ENCODE data around the gene UHRF2. TPM values are rescaled to one million over a fixed set of nuclear protein-coding genes. Genes with fewer than 3 reads are reported as not detected.
"Not testable (repeated sequence)": the region's sequence is repeated elsewhere in the genome, so short reads cannot be mapped to it uniquely, and the experiment has no call there.

The UHRF2 gene
- total RNA-seq, 1 experiment from 2014 or later = 27.2 TPM

DNA sequence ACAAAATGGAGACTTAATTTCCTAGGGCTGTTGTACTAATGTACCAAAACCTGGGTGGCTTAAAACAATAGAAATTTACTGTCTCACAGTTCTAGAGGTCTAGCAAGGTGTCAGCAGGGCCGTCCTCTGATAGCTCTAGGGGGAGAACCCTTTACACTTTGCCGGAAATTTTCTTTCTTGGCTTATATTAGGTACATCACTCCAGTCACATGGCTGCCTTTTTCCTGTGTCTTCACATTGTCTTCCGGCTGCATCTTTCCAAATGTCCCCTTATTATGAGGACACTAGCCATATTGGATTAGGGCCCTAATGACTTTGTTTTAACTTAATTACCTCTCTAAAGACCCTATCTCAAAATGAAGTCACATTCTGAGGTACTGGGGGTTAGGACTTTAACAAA is 5.8 kb downstream of the UHRF2 start:
- no peak for DNase-seq (ENCODE audit: low spot score)
- in situ Hi-C loops (cut with HindIII; ENCODE audit: low sequenced_read_pairs) = no loop called here

- in situ Hi-C loops (cut with HindIII; ENCODE audit: low sequenced_read_pairs) = no loop called here
- no peak for DNase-seq (ENCODE audit: low spot score)
These were observed 11.9 kb downstream of the UHRF2 start for GRCh38 chr9:6424940-6425339.

- in situ Hi-C loops (cut with HindIII; ENCODE audit: low sequenced_read_pairs) = no loop called here
These were observed 13.1 kb downstream of the UHRF2 start for GRCh38 chr9:6426117-6426516.

DNA sequence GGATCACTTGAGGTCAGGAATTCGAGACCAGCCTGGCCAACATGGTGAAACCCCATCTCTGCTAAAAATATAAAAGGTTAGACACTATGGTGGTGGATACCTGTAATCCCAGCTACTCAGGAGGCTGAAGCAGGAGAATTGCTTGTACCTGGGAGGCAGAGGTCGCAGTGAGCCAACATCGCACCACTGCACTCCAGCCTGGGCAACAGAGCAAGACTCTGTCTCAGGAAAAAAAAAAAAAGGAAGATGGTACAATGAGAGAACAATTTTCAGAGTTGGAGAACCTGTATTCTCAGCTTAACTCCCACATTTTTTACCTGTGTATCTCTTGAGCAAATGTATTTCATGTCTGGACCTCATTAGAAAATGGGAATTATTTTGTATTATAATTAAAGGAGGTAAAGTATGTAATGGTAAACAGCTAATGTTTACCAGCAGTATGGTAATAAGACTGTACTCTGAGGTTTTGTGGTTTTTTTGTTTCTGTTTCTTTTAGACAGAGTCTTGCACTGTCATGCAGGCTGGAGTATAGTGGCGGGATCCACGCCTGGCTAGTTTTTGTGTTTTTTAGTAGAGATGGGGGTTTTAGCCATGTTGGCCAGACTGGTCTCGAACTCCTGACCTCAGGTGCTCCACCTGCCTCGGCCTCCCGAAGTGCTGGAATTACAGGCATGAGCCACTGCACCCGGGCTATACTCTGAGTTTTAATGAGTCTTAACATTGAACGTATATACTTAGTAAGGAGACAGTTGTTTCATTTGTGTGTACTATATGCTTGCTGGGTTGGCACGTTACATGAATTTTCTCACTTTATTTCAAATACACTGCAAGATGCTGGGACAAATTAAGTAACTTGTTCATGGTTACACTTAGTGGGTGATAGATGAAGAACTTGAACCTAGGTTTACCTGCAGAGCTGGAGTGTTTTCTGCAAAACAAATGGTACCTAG is 16.2 kb downstream of the UHRF2 start:
- no peak for DNase-seq (ENCODE audit: low spot score)
- in situ Hi-C loops (cut with HindIII; ENCODE audit: low sequenced_read_pairs) = no loop called here

More at GRCh38 chr9:6426117-6426516, 13.1 kb downstream of the UHRF2 start:
- DNase-seq (ENCODE audit: low spot score) = no peak

DNA sequence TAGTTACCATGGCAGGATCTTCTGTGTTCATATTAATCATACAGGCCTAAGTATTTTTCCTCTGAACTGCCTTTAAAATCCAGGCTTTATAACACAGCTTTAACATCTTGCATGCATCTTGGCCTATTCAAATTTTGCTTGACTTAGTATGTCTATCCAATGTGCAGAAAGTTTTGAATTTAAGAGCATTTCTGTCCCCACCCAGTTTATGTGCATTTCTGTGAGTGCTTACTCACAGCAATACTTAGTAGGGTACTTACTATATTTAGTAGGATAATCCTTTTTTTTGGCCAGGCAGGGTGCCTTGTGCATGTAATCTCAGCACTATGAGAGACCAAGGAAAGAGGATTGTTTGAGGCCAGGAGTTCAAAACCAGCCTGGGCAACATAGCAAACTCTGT is 18.0 kb downstream of the UHRF2 start:
- DNase-seq (ENCODE audit: low spot score) = no peak
- in situ Hi-C loops (cut with HindIII; ENCODE audit: low sequenced_read_pairs) = no loop called here

- in situ Hi-C loops (cut with HindIII; ENCODE audit: low sequenced_read_pairs) = no loop called here
- no peak for DNase-seq (ENCODE audit: low spot score)
These were observed 20.4 kb downstream of the UHRF2 start for GRCh38 chr9:6433410-6433809.

DNA sequence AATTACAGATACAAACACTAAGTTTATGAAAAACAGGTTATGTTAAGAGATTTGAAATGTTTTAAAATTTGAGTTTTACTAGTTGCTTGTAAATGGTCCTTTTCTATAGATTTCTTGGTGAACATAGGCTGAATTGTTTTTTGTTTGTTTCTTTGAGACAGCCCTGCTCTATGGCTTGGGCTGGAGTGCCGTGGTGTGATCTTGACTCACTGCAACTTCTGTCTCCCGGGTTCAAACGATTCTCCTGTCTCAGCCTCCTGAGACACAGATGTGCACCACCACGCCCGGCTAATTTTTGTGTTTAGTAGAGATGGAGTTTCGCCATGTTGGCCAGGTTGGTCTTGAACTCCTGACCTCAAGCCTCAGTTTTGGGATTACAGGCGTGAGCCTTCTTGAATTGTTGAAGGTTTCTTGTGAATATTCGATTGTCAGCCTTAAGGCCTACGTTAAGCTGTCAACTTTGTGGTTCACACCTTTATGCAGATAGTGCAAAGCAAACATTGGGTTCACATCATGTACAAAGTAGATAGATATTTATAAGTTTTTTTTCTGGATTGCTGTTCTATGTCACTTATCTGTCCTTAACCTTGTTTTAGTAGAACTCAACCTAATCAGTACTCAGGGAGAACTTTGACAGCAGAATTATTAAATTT is 26.2 kb downstream of the UHRF2 start:
- no peak for DNase-seq (ENCODE audit: low spot score)
- in situ Hi-C loops (cut with HindIII; ENCODE audit: low sequenced_read_pairs) = no loop called here

DNA sequence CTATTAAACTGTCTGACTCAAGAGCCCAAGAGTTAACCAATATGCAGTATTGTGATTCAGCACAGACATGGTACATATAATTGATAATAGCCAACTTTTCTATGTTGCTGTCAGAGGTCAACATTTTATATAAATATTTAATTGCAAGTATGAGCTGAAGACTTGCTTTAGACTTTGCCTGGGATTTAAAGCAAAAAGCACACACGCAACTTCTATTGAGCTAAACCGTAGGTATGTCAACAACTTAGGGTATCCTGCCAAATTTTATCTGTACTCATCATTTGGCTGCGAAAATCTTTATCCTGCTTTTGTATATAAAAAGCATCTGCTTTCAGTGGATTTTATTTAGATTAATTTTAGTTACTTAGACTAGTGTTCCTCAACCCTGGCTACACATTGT is 27.4 kb downstream of the UHRF2 start:
- in situ Hi-C loops (cut with HindIII; ENCODE audit: low sequenced_read_pairs) = no loop called here
- DNase-seq (ENCODE audit: low spot score) = no peak

GRCh38 chr9:6441269-6441668 is 28.3 kb downstream of the UHRF2 start:
- in situ Hi-C loops (cut with HindIII; ENCODE audit: low sequenced_read_pairs) = no loop called here
- no peak for DNase-seq (ENCODE audit: low spot score)

GRCh38 chr9:6443661-6444060 is 30.7 kb downstream of the UHRF2 start:
- DNase-seq (ENCODE audit: low spot score) = no peak
- in situ Hi-C loops (cut with HindIII; ENCODE audit: low sequenced_read_pairs) = no loop called here

DNA sequence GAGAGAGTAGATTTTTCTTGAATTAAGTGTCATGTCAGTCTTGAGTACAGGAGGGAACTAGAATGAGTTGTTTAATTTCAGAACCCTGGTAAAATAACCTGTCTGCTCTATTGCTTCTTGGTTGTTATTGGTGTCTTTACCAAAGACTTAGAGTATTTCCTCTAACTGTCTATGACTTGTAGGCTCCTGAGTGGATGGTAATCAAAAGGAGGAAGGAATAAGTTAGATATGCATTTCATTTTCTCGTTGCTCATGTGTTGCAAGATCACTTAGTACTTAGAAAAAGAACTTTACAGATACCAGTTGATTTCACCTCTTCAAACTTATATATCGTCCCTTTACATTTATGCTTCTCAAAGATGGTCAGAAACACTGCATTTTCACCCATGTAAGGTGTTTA is 31.1 kb downstream of the UHRF2 start:
- no peak for DNase-seq (ENCODE audit: low spot score)
- in situ Hi-C loops (cut with HindIII; ENCODE audit: low sequenced_read_pairs) = no loop called here

DNA sequence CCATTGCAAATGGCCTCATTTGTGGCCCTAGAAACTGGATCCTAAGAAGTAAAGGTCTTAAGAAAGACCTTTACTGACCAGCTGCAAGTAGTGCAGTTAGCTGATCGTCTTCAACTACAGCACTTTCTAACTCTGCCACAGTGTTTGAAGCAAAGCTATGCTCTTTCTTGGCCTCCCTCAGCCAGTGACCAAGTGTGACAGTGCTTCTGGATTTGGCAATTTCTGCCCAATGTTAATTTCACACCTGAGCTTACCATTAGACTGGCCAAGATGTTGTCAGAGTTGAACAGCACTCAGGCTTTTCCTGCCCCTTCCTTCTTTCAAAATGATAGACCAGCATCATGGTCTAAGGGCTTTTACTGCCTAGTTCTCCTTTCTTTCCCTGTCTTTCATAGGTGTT is 36.1 kb downstream of the UHRF2 start:
- no peak for DNase-seq (ENCODE audit: low spot score)
- in situ Hi-C loops (cut with HindIII; ENCODE audit: low sequenced_read_pairs) = no loop called here

DNA sequence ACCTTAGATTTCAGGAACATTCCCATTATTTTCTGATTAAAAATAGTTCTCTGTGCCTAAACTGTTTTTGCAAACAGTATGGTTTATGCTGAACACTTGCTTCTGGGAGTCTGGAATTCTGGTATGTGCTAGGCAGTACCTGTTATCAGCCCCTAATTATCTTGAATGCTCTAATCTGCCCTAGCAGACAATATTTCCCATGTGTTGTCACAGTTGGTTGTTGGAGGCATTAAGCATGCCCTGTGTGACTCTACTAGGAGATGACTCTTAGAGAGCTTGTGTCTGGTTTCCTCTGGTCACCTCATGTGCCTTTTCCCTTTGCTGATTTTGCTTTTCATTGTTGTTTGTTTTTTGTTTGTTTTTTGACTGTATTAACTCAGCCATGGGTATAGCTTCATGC is 36.6 kb downstream of the UHRF2 start:
- in situ Hi-C loops (cut with HindIII; ENCODE audit: low sequenced_read_pairs) = no loop called here
- DNase-seq (ENCODE audit: low spot score) = no peak

GRCh38 chr9:6450641-6451375 is 37.8 kb downstream of the UHRF2 start:
- in situ Hi-C loops (cut with HindIII; ENCODE audit: low sequenced_read_pairs) = no loop called here
- no peak for DNase-seq (ENCODE audit: low spot score)

DNA sequence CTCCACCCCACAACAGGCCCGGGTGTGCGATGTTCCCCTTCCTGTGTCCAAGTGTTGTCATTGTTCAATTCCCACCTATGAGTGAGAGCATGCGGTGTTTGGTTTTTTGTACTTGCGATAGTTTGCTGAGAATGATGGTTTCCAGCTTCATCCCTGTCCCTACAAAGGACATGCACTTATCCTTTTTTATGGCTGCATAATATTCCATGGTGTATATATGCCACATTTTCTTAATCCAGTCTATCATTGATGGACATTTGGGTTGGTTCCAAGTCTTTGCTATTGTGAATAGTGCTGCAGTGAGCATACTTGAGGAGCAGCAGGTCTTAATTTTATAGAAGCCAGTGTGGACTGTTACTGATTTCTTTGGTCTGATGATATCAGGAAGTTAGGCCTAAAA is 42.3 kb downstream of the UHRF2 start:
- DNase-seq (ENCODE audit: low spot score); in situ Hi-C loops (cut with HindIII; ENCODE audit: low sequenced_read_pairs): not testable (repeated sequence)

DNA sequence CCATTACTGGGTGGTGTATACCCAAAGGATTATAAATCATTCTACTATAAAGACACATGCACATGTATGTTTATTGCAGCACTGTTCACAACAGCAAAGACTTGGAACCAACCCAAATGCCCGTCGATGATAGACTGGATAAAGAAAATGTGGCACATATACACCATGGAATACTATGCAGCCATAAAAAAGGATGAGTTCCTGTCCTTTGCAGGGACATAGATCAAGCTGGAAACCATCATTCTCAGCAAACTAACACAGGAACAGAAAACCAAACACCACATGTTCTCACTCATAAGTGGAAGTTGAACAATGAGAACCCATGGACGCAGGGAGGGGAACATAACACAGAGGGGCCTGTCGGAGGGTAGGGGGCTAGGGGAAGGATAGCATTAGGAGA is 45.7 kb downstream of the UHRF2 start:
- in situ Hi-C loops (cut with HindIII; ENCODE audit: low sequenced_read_pairs); DNase-seq (ENCODE audit: low spot score): not testable (repeated sequence)

DNA sequence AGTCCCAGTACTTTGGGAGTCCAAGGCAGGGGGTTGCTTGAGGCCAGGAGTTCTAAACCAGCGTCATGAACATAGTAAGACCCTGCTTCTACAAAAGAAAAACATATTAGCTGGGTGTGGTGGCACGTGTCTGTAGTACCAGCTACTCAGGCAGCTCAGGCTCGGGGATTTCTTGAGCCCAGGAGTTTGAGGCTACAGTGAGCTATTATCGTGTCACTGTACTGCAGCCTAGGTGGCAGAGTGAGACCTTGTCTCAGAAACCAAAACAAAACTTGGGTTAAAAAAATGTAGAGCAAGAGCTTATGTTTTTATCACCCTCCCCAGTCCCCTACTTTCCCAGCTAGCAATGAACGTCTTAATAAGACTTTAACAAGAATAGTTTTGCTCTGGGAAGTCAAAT is 46.7 kb downstream of the UHRF2 start:
- in situ Hi-C loops (cut with HindIII; ENCODE audit: low sequenced_read_pairs) = no loop called here
- no peak for DNase-seq (ENCODE audit: low spot score)

DNA sequence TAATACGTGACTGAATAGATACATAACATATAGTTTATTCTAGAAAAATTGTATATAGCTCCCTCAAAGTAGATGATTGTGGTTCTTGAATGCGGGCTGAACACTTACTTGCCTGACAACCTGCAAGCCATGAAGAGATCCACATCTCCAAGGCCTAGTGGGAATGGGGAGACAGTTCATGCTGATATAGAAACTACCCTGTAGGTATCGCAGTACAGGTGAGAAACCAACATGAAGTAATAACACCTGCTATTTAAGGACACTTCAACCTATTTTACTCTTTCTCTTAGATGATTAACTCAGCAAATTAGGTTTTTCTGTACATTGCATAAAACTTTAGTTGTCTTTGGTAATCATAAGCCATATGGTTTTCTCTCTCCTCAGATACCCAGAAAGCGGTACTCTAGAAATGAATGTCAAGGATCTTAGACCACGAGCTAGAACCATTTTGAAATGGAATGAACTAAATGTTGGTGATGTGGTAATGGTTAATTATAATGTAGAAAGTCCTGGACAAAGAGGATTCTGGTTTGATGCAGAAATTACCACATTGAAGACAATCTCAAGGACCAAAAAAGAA is 47.3 kb downstream of the UHRF2 start:
- in situ Hi-C loops (cut with HindIII; ENCODE audit: low sequenced_read_pairs) = no loop called here
- no peak for DNase-seq (ENCODE audit: low spot score)

DNA sequence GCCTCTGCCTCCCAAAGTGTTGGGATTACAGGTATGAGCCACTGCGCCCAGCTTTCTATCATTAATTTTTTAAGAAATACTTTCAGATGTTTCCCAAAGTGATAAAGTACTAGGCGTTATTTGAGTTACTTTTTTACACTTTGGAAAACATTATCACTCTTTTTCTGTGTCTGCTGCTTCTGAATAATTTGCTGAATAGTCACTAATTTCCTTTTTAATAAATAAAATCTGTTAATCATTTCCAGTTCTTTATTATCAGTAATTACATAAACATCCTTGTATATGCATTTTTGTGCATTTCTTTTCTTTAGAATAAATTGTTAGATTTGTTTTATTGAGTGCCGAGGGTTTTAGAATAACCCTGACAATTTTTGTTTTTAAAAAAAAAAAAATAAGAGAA is 48.6 kb downstream of the UHRF2 start:
- in situ Hi-C loops (cut with HindIII; ENCODE audit: low sequenced_read_pairs) = no loop called here

More for the DNA sequence above, 48.6 kb downstream of the UHRF2 start:
- no peak for DNase-seq (ENCODE audit: low spot score)
